ENCODE results near the gene ECE2. TPM values are rescaled to one million over a fixed set of nuclear protein-coding genes. Genes with fewer than 3 reads are reported as not detected.

Gene ECE2
- total RNA-seq, 4 donors from 2014 or later = not detected

DNA sequence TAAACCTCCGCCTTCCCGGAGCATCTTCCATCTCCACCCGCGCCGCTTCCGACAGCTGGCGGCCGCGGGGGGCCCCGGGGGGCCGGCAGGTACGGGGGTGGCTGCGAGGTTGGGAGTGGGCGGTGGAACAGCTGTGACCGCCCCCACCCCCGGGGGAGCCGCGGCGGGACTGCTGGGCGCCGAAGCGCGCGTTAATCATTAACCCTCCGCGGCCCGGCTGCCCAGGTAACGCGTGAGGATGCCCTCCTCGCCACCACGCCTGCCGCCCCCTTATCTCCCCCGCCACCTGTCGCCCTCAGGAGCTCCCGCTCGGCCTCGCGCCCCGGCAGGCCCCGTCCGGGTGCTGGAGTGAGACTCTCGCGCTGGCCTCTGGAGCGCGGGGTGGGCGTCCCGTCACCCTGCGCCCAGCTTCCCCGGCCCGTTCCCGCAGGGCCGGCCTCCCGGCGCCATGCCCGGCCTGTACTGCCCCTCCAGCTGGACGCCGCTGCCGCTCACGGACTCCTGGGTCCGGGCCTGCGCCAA, 45.7 kb upstream of the ECE2 start:
- no peak for DNase-seq
- Histone ChIP-seq H3K9me3 (no peaks in the 10 kb centered on the region), H3K36me3 (no peaks in the 10 kb centered on the region), H3K4me1 (peaks cover 9 to 31% of the 10 kb centered on the region in 2 donors), H3K27me3 (peaks cover 6% of the 10 kb centered on the region), H3K27ac (no peak overlapping the region), H3K4me3 (replicated peaks in 1 of 3) (peak overlapping the region in 1 of 3 donors; percentile 30)
- 0 to 2% methylated on average over 1 to 16 of the region's 61 CpGs for WGBS, 2 donors
- TF ChIP-seq POLR2A (IDR thresholded peaks at IDR 0.05) = no peak
- TF ChIP-seq, protein P1, sequence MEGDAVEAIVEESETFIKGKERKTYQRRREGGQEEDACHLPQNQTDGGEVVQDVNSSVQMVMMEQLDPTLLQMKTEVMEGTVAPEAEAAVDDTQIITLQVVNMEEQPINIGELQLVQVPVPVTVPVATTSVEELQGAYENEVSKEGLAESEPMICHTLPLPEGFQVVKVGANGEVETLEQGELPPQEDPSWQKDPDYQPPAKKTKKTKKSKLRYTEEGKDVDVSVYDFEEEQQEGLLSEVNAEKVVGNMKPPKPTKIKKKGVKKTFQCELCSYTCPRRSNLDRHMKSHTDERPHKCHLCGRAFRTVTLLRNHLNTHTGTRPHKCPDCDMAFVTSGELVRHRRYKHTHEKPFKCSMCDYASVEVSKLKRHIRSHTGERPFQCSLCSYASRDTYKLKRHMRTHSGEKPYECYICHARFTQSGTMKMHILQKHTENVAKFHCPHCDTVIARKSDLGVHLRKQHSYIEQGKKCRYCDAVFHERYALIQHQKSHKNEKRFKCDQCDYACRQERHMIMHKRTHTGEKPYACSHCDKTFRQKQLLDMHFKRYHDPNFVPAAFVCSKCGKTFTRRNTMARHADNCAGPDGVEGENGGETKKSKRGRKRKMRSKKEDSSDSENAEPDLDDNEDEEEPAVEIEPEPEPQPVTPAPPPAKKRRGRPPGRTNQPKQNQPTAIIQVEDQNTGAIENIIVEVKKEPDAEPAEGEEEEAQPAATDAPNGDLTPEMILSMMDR (IDR thresholded peaks at IDR 0.05) = no peak
- intact Hi-C loops (cut with DNase I) = loop anchor here (10.0 kb wide), 1 partner anchor 55 kb away; no protein-coding TSS in a partner anchor

GRCh38 chr3:184230603-184231528, 45.0 kb upstream of the ECE2 start:
- Histone ChIP-seq H3K4me1 (peaks cover 9 to 31% of the 10 kb centered on the region in 2 donors), H3K27ac (no peak overlapping the region), H3K36me3 (no peaks in the 10 kb centered on the region), H3K27me3 (peaks cover 6% of the 10 kb centered on the region), H3K4me3 (replicated peaks in 1 of 3) (peak overlapping the region in 1 of 3 donors; percentile 30), H3K9me3 (no peaks in the 10 kb centered on the region)
- no peak for TF ChIP-seq POLR2A (IDR thresholded peaks at IDR 0.05)
- TF ChIP-seq, protein P1 (IDR thresholded peaks at IDR 0.05) = no peak
- peak; percentile 41 to 46 for DNase-seq
- 16 to 49% methylated on average over 9 to 34 of the region's 79 CpGs for WGBS, 2 donors
- intact Hi-C loops (cut with DNase I) = loop anchor here (10.0 kb wide), 1 partner anchor 54 kb away; no protein-coding TSS in a partner anchor

- intact Hi-C loops (cut with DNase I) = loop anchor here (10.0 kb wide), 1 partner anchor 53 kb away; no protein-coding TSS in a partner anchor
- 60 to 75% methylated on average over 3 of the region's 3 CpGs for WGBS, 2 donors
- H3K27me3 ChIP-seq = peaks cover 6% of the 10 kb centered on the region
These were observed 44.2 kb upstream of the ECE2 start for GRCh38 chr3:184231671-184232070.

GRCh38 chr3:184233127-184233843, 42.5 kb upstream of the ECE2 start:
- intact Hi-C loops (cut with DNase I) = loop anchor here (10.0 kb wide), 1 partner anchor 52 kb away; no protein-coding TSS in a partner anchor
- TF ChIP-seq, protein P1 (IDR thresholded peaks at IDR 0.05) = no peak
- TF ChIP-seq POLR2A (IDR thresholded peaks at IDR 0.05) = no peak
- H3K27ac ChIP-seq = no peak overlapping the region
- no peaks in the 10 kb centered on the region for H3K9me3 ChIP-seq
- DNase-seq = no peak
- peaks cover 6% of the 10 kb centered on the region for H3K27me3 ChIP-seq
- H3K4me1 ChIP-seq = peaks cover 9 to 31% of the 10 kb centered on the region in 2 donors
- WGBS, 2 donors = 90 to 92% methylated on average over 20 to 22 of the region's 23 CpGs
- no peaks in the 10 kb centered on the region for H3K36me3 ChIP-seq
- no peak overlapping the region for H3K4me3 ChIP-seq (replicated peaks in 1 of 3)

More at GRCh38 chr3:184231671-184232070, 44.2 kb upstream of the ECE2 start:
- Histone ChIP-seq H3K9me3 (no peaks in the 10 kb centered on the region), H3K4me3 (replicated peaks in 1 of 3) (no peak overlapping the region), H3K36me3 (no peaks in the 10 kb centered on the region), H3K27ac (no peak overlapping the region), H3K4me1 (peaks cover 9 to 31% of the 10 kb centered on the region in 2 donors)
- TF ChIP-seq, protein P1 (IDR thresholded peaks at IDR 0.05) = no peak
- TF ChIP-seq POLR2A (IDR thresholded peaks at IDR 0.05) = no peak
- DNase-seq = no peak

Data from thyroid gland (tissue), 4 donors.